HepG2 (cell line): ENCODE measurements around the gene CD37.

Experiments used
- ASH2L ChIP-seq: fragments of 300-600, 200-600 bp; sonication (generic); IDR thresholded peaks from 2 replicates; pipeline ENCODE4 v1.7.0; 2017; ENCODE audit warnings: low read depth, mild to moderate bottlenecking, moderate library complexity, mixed read lengths, low read length; ENCODE audit not compliant: insufficient read length
- ATF1 ChIP-seq: IDR thresholded peaks from 2 replicates; pipeline ENCODE4 v1.6.1; 2016; ENCODE audit warnings: mild to moderate bottlenecking, control low read depth
- CTCF ChIP-seq: sonication (generic); formaldehyde crosslinking; IDR thresholded peaks from 2 replicates; pipeline ENCODE4 v1.5.0; 2020; ENCODE audit warnings: mild to moderate bottlenecking, missing genetic modification reagents, moderate library complexity
- MZF1 ChIP-seq: sonication (generic); formaldehyde crosslinking; IDR thresholded peaks from 2 replicates; pipeline ENCODE4 v1.8.1; 2023; ENCODE audit warnings: mild to moderate bottlenecking, missing genetic modification reagents, borderline replicate concordance
- PBX3 ChIP-seq: sonication (generic); formaldehyde crosslinking; IDR thresholded peaks from 2 replicates; pipeline ENCODE4 v1.8.1; 2023; ENCODE audit warnings: missing genetic modification reagents, inconsistent platforms, borderline replicate concordance
- REPIN1 ChIP-seq: sonication (generic); formaldehyde crosslinking; IDR thresholded peaks from 2 replicates; pipeline ENCODE4 v1.8.0; 2022; ENCODE audit warnings: missing genetic modification reagents, low read depth, mild to moderate bottlenecking, borderline replicate concordance
- SMAD1 ChIP-seq: sonication (generic); formaldehyde crosslinking; IDR thresholded peaks from 2 replicates; pipeline ENCODE4 v1.4.0; 2020; ENCODE audit warnings: missing genetic modification reagents, low read depth, mild to moderate bottlenecking, borderline replicate concordance

- TF ChIP-seq SMAD1 (CRISPR knock-in tag), result no peak
- no peak for TF ChIP-seq MZF1 (CRISPR knock-in tag)
- TF ChIP-seq REPIN1, result no peak
- no peak for TF ChIP-seq ATF1 (CRISPR knock-in tag)
- TF ChIP-seq CTCF, result no peak
- TF ChIP-seq PBX3 (CRISPR knock-in tag), result no peak
- no peak for TF ChIP-seq ASH2L
These were observed 9.0 kb upstream of the CD37 start for GRCh38 chr19:49326165-49326704.
